HCT116 (cell line): ENCODE measurements around the gene SH3PXD2A. TPM values are rescaled to one million over a fixed set of nuclear protein-coding genes. Genes with fewer than 3 reads are reported as not detected.

Source experiments
- ATAC-seq: fragments of 200-7000 bp; cut with Tn5 transposase; 2 replicates; pipeline ENCODE4 v1.9.1; 2020; ENCODE audit warnings: mild to moderate bottlenecking, moderate library complexity
- BruUV-seq: library from RNA; stranded (reverse); fragments of 400-500 nt; replicated peaks from 2 replicates; lab custom pipeline; 2021; lab: Mats Ljungman, UMichigan
- CTCF ChIA-PET: fragments of 300-600 bp; sonication (Branson Sonifier 250); formaldehyde crosslinking; loops from one replicate; lab custom pipeline; 2021; ENCODE audit warnings: antibody characterized with exemption; lab: Charles Lee
- POLR2A ChIA-PET: fragments of 300-600, 350-600 bp; sonication (Branson Sonifier 250); formaldehyde crosslinking; loops from one replicate; lab custom pipeline; 2021; ENCODE audit warnings: antibody characterized with exemption; lab: Charles Lee
- RAD21 ChIA-PET, 2 experiments: fragments of 300-600 bp; sonication (Branson Sonifier 250); formaldehyde crosslinking; loops; one replicate each; lab custom pipeline; 2023; ENCODE audit warnings: low total read pairs in 2 of 2; ENCODE audit not compliant: uncharacterized antibody in 2 of 2, unreplicated experiment in 2 of 2, low non-redundant PET in 1 of 2; lab: Charles Lee
- DNase-seq: peaks from one replicate; pipeline ENCODE4 v3.0.0-alpha.2; 2010; ENCODE audit warnings: low read depth, low spot score
- H2AFZ ChIP-seq: fragments of 200-600 bp; shearing (Covaris generic), sonication (generic); 2 replicates; pipeline ENCODE4 v1.6.1; 2017; ENCODE audit warnings: low read depth, mixed run types, mixed read lengths, antibody characterized with exemption, low read length; ENCODE audit not compliant: poor library complexity, severe bottlenecking
- H3K27ac ChIP-seq: 2 replicates; pipeline ENCODE4 v1.5.1; 2012; ENCODE audit warnings: low read depth, low read length
- H3K27me3 ChIP-seq: fragments of 200-600 bp; sonication (generic); 2 replicates; pipeline ENCODE4 v1.6.1; 2016; ENCODE audit warnings: mixed run types, low read length, mixed read lengths; ENCODE audit not compliant: insufficient read depth
- H3K36me3 ChIP-seq, 2 experiments: fragments of 200-500 bp in 1 of 2; fragments of 200-600 bp in 1 of 2; sonication (Bioruptor generic) in 1 of 2; sonication (generic) in 1 of 2; 2 replicates each; pipeline versions ENCODE4 v1.5.1 to v1.6.1; 2014 to 2016; ENCODE audit warnings: low read length in 2 of 2, inconsistent platforms in 1 of 2, mixed read lengths in 1 of 2, mixed run types in 1 of 2; ENCODE audit not compliant: insufficient read depth in 2 of 2, control insufficient read depth in 1 of 2
- H3K4me1 ChIP-seq, 2 experiments: fragments of 200-600 bp in 1 of 2; sonication (generic) in 1 of 2; 2 replicates each; pipeline versions ENCODE4 v1.5.1 to v1.6.1; 2012 to 2017; ENCODE audit warnings: low read length in 2 of 2, inconsistent platforms in 1 of 2, mild to moderate bottlenecking in 1 of 2, mixed read lengths in 1 of 2, mixed run types in 1 of 2, moderate library complexity in 1 of 2; ENCODE audit not compliant: insufficient read depth in 2 of 2, control insufficient read depth in 1 of 2
- H3K4me2 ChIP-seq: fragments of 200-600 bp; sonication (generic); 2 replicates; pipeline ENCODE4 v1.6.1; 2017; ENCODE audit warnings: mixed run types, low read length, mixed read lengths
- H3K4me3 ChIP-seq, 2 experiments: fragments of 200-600 bp in 1 of 2; sonication (generic) in 1 of 2; replicated peaks in 1 of 2; 2 replicates each; pipeline ENCODE4 v1.5.1; 2011 to 2016; ENCODE audit warnings: low read length in 2 of 2, control low read depth in 1 of 2, low read depth in 1 of 2, mild to moderate bottlenecking in 1 of 2, mixed read lengths in 1 of 2, mixed run types in 1 of 2
- H3K79me2 ChIP-seq: fragments of 200-600 bp; sonication (generic); 2 replicates; pipeline ENCODE4 v1.6.1; 2017; ENCODE audit warnings: mild to moderate bottlenecking, mixed run types, low read length, moderate library complexity, mixed read lengths; ENCODE audit not compliant: insufficient read depth
- H3K9ac ChIP-seq: fragments of 200-600 bp; sonication (generic); 2 replicates; pipeline ENCODE4 v1.6.1; 2016; ENCODE audit warnings: low read length, mixed read lengths
- H3K9me2 ChIP-seq: fragments of 200-600 bp; sonication (generic), shearing (Covaris generic); 2 replicates; pipeline ENCODE4 v1.6.1; 2017; ENCODE audit warnings: mixed run types, mild to moderate bottlenecking, moderate library complexity; ENCODE audit not compliant: insufficient read depth
- H3K9me3 ChIP-seq, 2 experiments: fragments of 200-500 bp in 1 of 2; fragments of 200-600 bp in 1 of 2; sonication (Bioruptor generic) in 1 of 2; sonication (generic) in 1 of 2; 2 replicates each; pipeline ENCODE4 v1.6.1; 2014 to 2017; ENCODE audit warnings: low read length in 2 of 2, mixed read lengths in 2 of 2, inconsistent platforms in 1 of 2, low read depth in 1 of 2, mild to moderate bottlenecking in 1 of 2, mixed run types in 1 of 2, moderate library complexity in 1 of 2; ENCODE audit not compliant: control insufficient read depth in 1 of 2, insufficient read depth in 1 of 2
- H4K20me1 ChIP-seq: fragments of 200-600 bp; sonication (generic), shearing (Covaris generic); 2 replicates; pipeline ENCODE4 v1.6.1; 2017; ENCODE audit warnings: mixed run types, mild to moderate bottlenecking, moderate library complexity; ENCODE audit not compliant: insufficient read depth
- ATF3 ChIP-seq: IDR thresholded peaks from 2 replicates; pipeline ENCODE4 v1.6.1; 2012
- CBX3 ChIP-seq: IDR thresholded peaks from 2 replicates; pipeline ENCODE4 v1.6.1; 2012; ENCODE audit warnings: low read depth
- CEBPB ChIP-seq: IDR thresholded peaks from 2 replicates; pipeline ENCODE4 v1.6.1; 2012; ENCODE audit warnings: low read depth
- CTCF ChIP-seq, 3 experiments: fragments of 200-600 bp in 1 of 3; sonication (generic) in 1 of 3; IDR thresholded peaks in 2 of 3; conservative IDR thresholded peaks in 1 of 3; 2 replicates each; pipeline ENCODE4 v1.5.1; 2012 to 2017; ENCODE audit warnings: low read depth in 2 of 3, low read length in 2 of 3, antibody characterized with exemption in 1 of 3, borderline replicate concordance in 1 of 3, control low read depth in 1 of 3, mild to moderate bottlenecking in 1 of 3, mixed read lengths in 1 of 3, mixed run types in 1 of 3, moderate library complexity in 1 of 3; ENCODE audit not compliant: insufficient read depth in 1 of 3
- EGR1 ChIP-seq: IDR thresholded peaks from 2 replicates; pipeline ENCODE4 v1.6.1; 2012; ENCODE audit warnings: low read depth
- ELF1 ChIP-seq: IDR thresholded peaks from 2 replicates; pipeline ENCODE4 v1.6.1; 2012; ENCODE audit warnings: low read depth, borderline replicate concordance
- EZH2 ChIP-seq: fragments of 200-600 bp; sonication (generic); IDR thresholded peaks from 2 replicates; pipeline ENCODE4 v1.6.1; 2017; ENCODE audit warnings: antibody characterized with exemption, mixed run types
- EZH2phosphoT487 ChIP-seq: fragments of 200-600 bp; IDR thresholded peaks from 2 replicates; pipeline ENCODE4 v1.6.1; 2018; ENCODE audit warnings: antibody characterized with exemption, borderline replicate concordance
- JUND ChIP-seq: IDR thresholded peaks from 2 replicates; pipeline ENCODE4 v1.6.1; 2012
- POLR2A ChIP-seq: IDR thresholded peaks from 2 replicates; pipeline ENCODE4 v1.7.0; 2011; ENCODE audit warnings: borderline replicate concordance; ENCODE audit not compliant: insufficient read depth, insufficient read length; ENCODE audit errors: extremely low read depth
- POLR2AphosphoS5 ChIP-seq: IDR thresholded peaks from 2 replicates; pipeline ENCODE4 v1.6.1; 2011; ENCODE audit warnings: mild to moderate bottlenecking, low read depth, low read length, moderate library complexity
- RAD21 ChIP-seq: IDR thresholded peaks from 2 replicates; pipeline ENCODE4 v1.6.1; 2012; ENCODE audit warnings: low read depth, mild to moderate bottlenecking
- REST ChIP-seq: IDR thresholded peaks from 2 replicates; pipeline ENCODE4 v1.6.1; 2012; ENCODE audit warnings: low read depth
- SIN3A ChIP-seq: IDR thresholded peaks from 2 replicates; pipeline ENCODE4 v1.6.1; 2012; ENCODE audit warnings: low read depth
- SP1 ChIP-seq: IDR thresholded peaks from 2 replicates; pipeline ENCODE4 v1.6.1; 2012; ENCODE audit warnings: low read depth
- SRF ChIP-seq: IDR thresholded peaks from 2 replicates; pipeline ENCODE4 v1.6.1; 2012; ENCODE audit warnings: low read depth
- TCF7L2 ChIP-seq: IDR thresholded peaks from 2 replicates; pipeline ENCODE4 v1.7.0; 2011; ENCODE audit warnings: borderline replicate concordance, inconsistent platforms; ENCODE audit not compliant: insufficient read depth, insufficient read length; ENCODE audit errors: extremely low read depth
- YY1 ChIP-seq: IDR thresholded peaks from 2 replicates; pipeline ENCODE4 v1.6.1; 2011; ENCODE audit warnings: low read length, low read depth, moderate library complexity, mild to moderate bottlenecking; ENCODE audit not compliant: insufficient replicate concordance; ENCODE audit errors: extremely low read depth
- ZFX ChIP-seq: fragments of 450-650 bp; IDR thresholded peaks from 2 replicates; pipeline ENCODE4 v1.6.1; 2017
- ZNF274 ChIP-seq: fragments of 200-500 bp; sonication (Bioruptor generic); IDR thresholded peaks from 2 replicates; pipeline ENCODE4 v1.6.1; 2014; ENCODE audit warnings: mild to moderate bottlenecking, low read depth, low read length, inconsistent platforms
- intact Hi-C: fragments of 100-400 bp; cut with micrococcal nuclease; formaldehyde crosslinking; loops from 2 replicates; pipeline ENCODE4 v1.10.0; 2022
- total RNA-seq: library from RNA; stranded (reverse); gene quantifications from one replicate; pipeline ENCODE4 v1.2.1, GENCODE V29; 2021; ENCODE audit not compliant: unreplicated experiment

SH3PXD2A gene
- total RNA-seq, 1 experiment from 2014 or later = 8.7 TPM

GRCh38 chr10:103759100-103759781 lies 96.1 kb downstream of the SH3PXD2A start:
- H3K27me3 ChIP-seq = no peaks in the 10 kb centered on the region
- ChIA-PET POLR2A (interaction anchor here (1.1 kb wide), 2 partner anchors 10 to 13 kb away, joined by 3 read pairs; no protein-coding TSS in a partner anchor), CTCF (no interaction called here), RAD21 (no interaction called here)
- H3K36me3 ChIP-seq = no peaks in the 10 kb centered on the region
- H3K9me2 ChIP-seq = no peaks in the 10 kb centered on the region
- H3K79me2 ChIP-seq = no peaks in the 10 kb centered on the region
- no peak overlapping the region for H2AFZ ChIP-seq
- H3K27ac ChIP-seq = no peak overlapping the region
- intact Hi-C loops = no loop called here
- no peak overlapping the region for H3K4me2 ChIP-seq
- no peak for DNase-seq
- no peak overlapping the region for H3K9ac ChIP-seq
- no peak for ATAC-seq
- no TSS peak for BruUV-seq
- TF ChIP-seq RAD21 (no peak), ZFX (no peak), POLR2AphosphoS5 (no peak), JUND (no peak), CBX3 (no peak), TCF7L2 (no peak), EZH2 (no peak), ZNF274 (no peak), ELF1 (no peak), EGR1 (no peak), SRF (no peak), SIN3A (no peak), SP1 (no peak), EZH2phosphoT487 (no peak), YY1 (no peak), CEBPB (no peak), CTCF (IDR thresholded peaks at IDR 0.05 in 2 of 3, conservative IDR thresholded peaks at IDR 0.05 in 1 of 3; ENCODE audit: borderline replicate concordance in 1 of 3, insufficient read depth in 1 of 3, low read depth in 2 of 3, low read length in 2 of 3) (no peak), POLR2A (no peak), ATF3 (no peak), REST (no peak)
- peaks cover 12 to 55% of the 10 kb centered on the region in 2 experiments for H3K4me1 ChIP-seq
- no peaks in the 10 kb centered on the region for H4K20me1 ChIP-seq
- H3K9me3 ChIP-seq = no peaks in the 10 kb centered on the region
- H3K4me3 ChIP-seq = no peak overlapping the region
